ACC112 (cell line): ENCODE results near the gene JMJD6.

Experiments used
- H2AFZ ChIP-seq: fragments of 200-600 bp; sonication (generic); one replicate; pipeline ENCODE4 v1.6.0; 2017; ENCODE audit warnings: antibody characterized with exemption, low read length; ENCODE audit not compliant: unreplicated experiment
- H3K27ac ChIP-seq: fragments of 200-600 bp; sonication (generic); 2 replicates; pipeline ENCODE4 v1.5.1; 2014; ENCODE audit warnings: low read depth, mild to moderate bottlenecking, antibody characterized with exemption, low read length, moderate library complexity
- H3K27me3 ChIP-seq: fragments of 200-600 bp; sonication (generic); 2 replicates; pipeline ENCODE4 v1.6.1; 2014; ENCODE audit warnings: mild to moderate bottlenecking, antibody characterized with exemption, low read length, moderate library complexity, mixed read lengths; ENCODE audit not compliant: insufficient read depth
- H3K36me3 ChIP-seq: fragments of 200-600 bp; sonication (generic); 2 replicates; pipeline ENCODE4 v1.6.1; 2016; ENCODE audit warnings: mild to moderate bottlenecking, antibody characterized with exemption, low read length, moderate library complexity, mixed read lengths; ENCODE audit not compliant: insufficient read depth
- H3K4me1 ChIP-seq: fragments of 200-600 bp; sonication (generic); one replicate; pipeline ENCODE4 v1.6.1; 2016; ENCODE audit warnings: low read length, mixed read lengths; ENCODE audit not compliant: insufficient read depth, unreplicated experiment, control insufficient read depth
- H3K4me3 ChIP-seq: fragments of 200-600 bp; sonication (generic); 2 replicates; pipeline ENCODE4 v1.5.1; 2014; ENCODE audit warnings: mild to moderate bottlenecking, low read depth, low read length
- H3K79me2 ChIP-seq: fragments of 200-600 bp; sonication (generic); one replicate; pipeline ENCODE4 v1.6.0; 2016; ENCODE audit warnings: low read length; ENCODE audit not compliant: control insufficient read depth, unreplicated experiment, insufficient read depth

JMJD6 gene

DNA sequence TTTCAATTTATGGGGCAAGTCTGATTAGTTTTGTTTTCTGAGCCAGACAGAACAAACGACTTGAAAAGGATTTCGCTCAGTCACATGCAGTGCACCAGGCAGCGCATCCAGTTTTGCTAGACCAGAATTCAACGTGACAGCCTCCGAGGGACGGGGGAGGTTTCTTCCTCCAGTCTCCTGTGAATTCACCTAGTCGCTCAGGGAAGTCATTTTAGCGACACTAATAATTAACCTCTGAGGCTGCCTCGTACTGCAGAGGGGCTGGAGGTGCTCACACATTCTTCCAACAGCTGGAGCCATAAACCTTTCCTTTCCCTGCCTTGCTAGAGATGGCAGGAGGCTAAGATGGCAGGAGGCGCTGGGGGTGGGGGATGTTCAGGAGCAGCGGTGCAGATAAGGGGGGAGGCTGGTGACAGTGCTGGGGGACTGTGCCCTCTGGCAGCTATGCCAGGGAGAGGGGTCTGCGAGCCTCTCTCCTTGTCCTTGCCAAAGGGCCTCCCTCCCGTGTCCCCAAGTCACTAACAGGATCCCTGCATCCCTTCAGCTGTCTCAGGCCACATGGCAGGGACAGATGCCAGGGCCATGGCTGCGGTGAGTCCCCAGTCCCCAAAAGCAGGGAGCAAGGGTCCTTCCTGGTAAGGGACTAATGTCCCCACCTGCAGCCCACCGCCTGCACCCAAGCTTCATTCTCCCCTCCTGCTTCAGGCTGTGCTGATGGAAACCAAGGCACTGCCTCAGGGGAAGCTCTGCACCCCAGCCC lies 39.7 kb downstream of the JMJD6 start:
- Histone ChIP-seq H3K4me3 (no peak overlapping the region), H3K4me1 (peaks cover 43% of the 10 kb centered on the region), H3K36me3 (0 out of 2 replicates have a peak, but pooled peaks cover 4% of the 10 kb centered on the region), H2AFZ (no peak overlapping the region), H3K27me3 (no peaks in the 10 kb centered on the region), H3K79me2 (peaks cover 19% of the 10 kb centered on the region), H3K27ac (no peak overlapping the region; the same call in 1 of the 2 replicates)

GRCh38 chr17:76685846-76686245 lies 40.6 kb downstream of the JMJD6 start:
- H3K4me1 ChIP-seq, result peaks cover 47% of the 10 kb centered on the region
- H3K4me3 ChIP-seq, result no peak overlapping the region
- H3K79me2 ChIP-seq, result peaks cover 11% of the 10 kb centered on the region

GRCh38 chr17:76685366-76685765 lies 41.0 kb downstream of the JMJD6 start:
- Histone ChIP-seq H3K36me3 (0 out of 2 replicates have a peak, but pooled peaks cover 4% of the 10 kb centered on the region), H3K4me1 (peaks cover 47% of the 10 kb centered on the region), H3K4me3 (no peak overlapping the region), H3K27me3 (no peaks in the 10 kb centered on the region), H3K79me2 (peaks cover 6% of the 10 kb centered on the region), H3K27ac (no peak overlapping the region), H2AFZ (no peak overlapping the region)

More at GRCh38 chr17:76685846-76686245, 40.6 kb downstream of the JMJD6 start:
- H2AFZ ChIP-seq, result no peak overlapping the region
- no peak overlapping the region for H3K27ac ChIP-seq
- 0 out of 2 replicates have a peak, but pooled peaks cover 4% of the 10 kb centered on the region for H3K36me3 ChIP-seq
- no peaks in the 10 kb centered on the region for H3K27me3 ChIP-seq

GRCh38 chr17:76684756-76685155 lies 41.6 kb downstream of the JMJD6 start:
- Histone ChIP-seq H3K4me1 (peaks cover 44% of the 10 kb centered on the region), H3K4me3 (no peak overlapping the region), H3K36me3 (0 out of 2 replicates have a peak, but pooled peaks cover 4% of the 10 kb centered on the region), H3K27ac (no peak overlapping the region), H2AFZ (no peak overlapping the region), H3K79me2 (peaks cover 3% of the 10 kb centered on the region), H3K27me3 (no peaks in the 10 kb centered on the region)

DNA sequence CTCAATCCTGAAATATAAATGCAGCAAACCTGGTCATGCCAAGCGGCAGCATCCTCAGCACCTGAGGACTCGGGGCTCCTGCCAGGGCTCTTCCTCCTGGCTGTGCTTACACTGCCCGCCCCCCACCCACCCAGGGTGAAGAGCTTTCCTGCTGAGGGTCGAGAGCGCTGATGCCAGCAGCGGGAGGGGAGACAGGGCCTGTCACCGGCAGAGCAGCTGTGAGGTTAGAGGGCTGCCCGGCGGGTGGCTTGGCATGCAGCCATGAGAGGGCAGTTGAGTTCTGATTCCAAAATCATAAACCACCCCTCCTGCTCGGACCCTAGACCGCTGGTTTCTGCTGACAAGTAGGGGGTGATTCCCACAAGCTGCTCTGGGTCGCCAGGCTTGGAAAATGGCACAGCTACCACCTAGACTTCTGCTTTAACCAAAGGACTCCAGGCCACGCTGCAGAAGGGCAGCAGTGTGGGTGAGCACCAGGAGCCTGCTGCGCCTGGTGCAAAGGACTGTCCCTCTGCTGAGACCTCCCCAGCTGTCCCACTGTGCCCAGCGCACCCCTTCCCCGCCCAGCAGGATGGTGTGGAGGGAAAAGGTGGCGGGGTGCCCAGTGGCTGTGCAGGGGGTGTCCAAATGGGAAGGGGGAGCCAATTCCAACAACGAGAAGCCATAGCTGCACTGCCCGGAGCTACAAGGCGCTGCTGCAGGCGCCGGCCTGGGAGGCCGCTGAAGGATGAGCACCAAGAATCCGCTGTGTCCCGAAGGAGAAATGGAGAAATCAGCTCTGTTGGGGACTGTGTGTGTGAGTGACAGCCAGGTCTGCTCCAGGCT lies 42.3 kb downstream of the JMJD6 start:
- Histone ChIP-seq H3K4me1 (peaks cover 38% of the 10 kb centered on the region), H3K4me3 (no peak overlapping the region), H2AFZ (no peak overlapping the region), H3K27ac (no peak overlapping the region), H3K36me3 (0 out of 2 replicates have a peak, but pooled peaks cover 4% of the 10 kb centered on the region), H3K27me3 (no peaks in the 10 kb centered on the region), H3K79me2 (no peaks in the 10 kb centered on the region)

- no peak overlapping the region for H3K4me3 ChIP-seq
- H3K4me1 ChIP-seq, result peaks cover 29% of the 10 kb centered on the region
- no peaks in the 10 kb centered on the region for H3K27me3 ChIP-seq
- H2AFZ ChIP-seq, result no peak overlapping the region
- H3K27ac ChIP-seq, result no peak overlapping the region
- H3K36me3 ChIP-seq, result 0 out of 2 replicates have a peak, but pooled peaks cover 4% of the 10 kb centered on the region
- no peaks in the 10 kb centered on the region for H3K79me2 ChIP-seq
Measured at GRCh38 chr17:76683011-76683755, 43.2 kb downstream of the JMJD6 start.

GRCh38 chr17:76682296-76682695 lies 44.1 kb downstream of the JMJD6 start:
- H3K36me3 ChIP-seq, result peaks cover 7% of the 10 kb centered on the region; the same call in 1 of the 2 replicates
- H3K27me3 ChIP-seq, result no peaks in the 10 kb centered on the region
- peak overlapping the region; percentile 42 for H3K27ac ChIP-seq
- H3K79me2 ChIP-seq, result no peaks in the 10 kb centered on the region
- H3K4me1 ChIP-seq, result peaks cover 20% of the 10 kb centered on the region
- no peak overlapping the region for H3K4me3 ChIP-seq
- H2AFZ ChIP-seq, result no peak overlapping the region

- peak overlapping the region; percentile 42 for H3K27ac ChIP-seq
- no peak overlapping the region for H3K4me3 ChIP-seq
- H3K79me2 ChIP-seq, result no peaks in the 10 kb centered on the region
- no peaks in the 10 kb centered on the region for H3K27me3 ChIP-seq
- peaks cover 8% of the 10 kb centered on the region; the same call in 1 of the 2 replicates for H3K36me3 ChIP-seq
- H3K4me1 ChIP-seq, result peaks cover 19% of the 10 kb centered on the region
- no peak overlapping the region for H2AFZ ChIP-seq
Measured at GRCh38 chr17:76681222-76682137, 44.9 kb downstream of the JMJD6 start.

- H2AFZ ChIP-seq, result no peak overlapping the region
- H3K4me3 ChIP-seq, result no peak overlapping the region
- no peak overlapping the region for H3K27ac ChIP-seq
- peaks cover 19% of the 10 kb centered on the region for H3K4me1 ChIP-seq
- peaks cover 15% of the 10 kb centered on the region; the same call in 1 of the 2 replicates for H3K36me3 ChIP-seq
- H3K27me3 ChIP-seq, result no peaks in the 10 kb centered on the region
- no peaks in the 10 kb centered on the region for H3K79me2 ChIP-seq
Measured at GRCh38 chr17:76679239-76679638, 47.2 kb downstream of the JMJD6 start.
